SK-N-SH (cell line): ENCODE results near the gene IRF2BP1.

Experiments used
- CTCF ChIP-seq: fragments of 200-600 bp; sonication (generic); IDR thresholded peaks from 2 replicates; pipeline ENCODE4 v1.6.1; 2017; ENCODE audit warnings: antibody characterized with exemption, mild to moderate bottlenecking, moderate library complexity
- EZH2phosphoT487 ChIP-seq: fragments of 200-600 bp; sonication (generic); IDR thresholded peaks from 2 replicates; pipeline ENCODE4 v1.6.1; 2017; ENCODE audit warnings: low read depth, mixed run types, mild to moderate bottlenecking, antibody characterized with exemption, moderate library complexity, borderline replicate concordance
- FOXM1 ChIP-seq: IDR thresholded peaks from 2 replicates; pipeline ENCODE4 v1.4.0; 2012; ENCODE audit warnings: low read depth, mild to moderate bottlenecking
- GATA2 ChIP-seq: sonication (generic); formaldehyde crosslinking; IDR thresholded peaks from 2 replicates; pipeline ENCODE4 v1.5.0; 2020; ENCODE audit warnings: mild to moderate bottlenecking, missing genetic modification reagents
- JUND ChIP-seq: IDR thresholded peaks from 2 replicates; pipeline ENCODE4 v1.4.0; 2012
- MAX ChIP-seq: IDR thresholded peaks from 2 replicates; pipeline ENCODE4 v1.4.0; 2012; ENCODE audit warnings: low read depth
- MXI1 ChIP-seq: IDR thresholded peaks from 2 replicates; pipeline ENCODE4 v1.6.1; 2012; ENCODE audit warnings: mild to moderate bottlenecking, low read depth, low read length, improper control_type of control experiment
- POLR2AphosphoS5 ChIP-seq: IDR thresholded peaks from 2 replicates; pipeline ENCODE4 v1.6.1; 2012; ENCODE audit warnings: low read depth, low read length
- RAD21 ChIP-seq: IDR thresholded peaks from 2 replicates; pipeline ENCODE4 v1.6.1; 2012; ENCODE audit warnings: mild to moderate bottlenecking, low read length
- TAF1 ChIP-seq: IDR thresholded peaks from 2 replicates; pipeline ENCODE4 v1.6.1; 2012; ENCODE audit warnings: low read depth, mild to moderate bottlenecking, low read length, moderate library complexity, borderline replicate concordance
- YY1 ChIP-seq: IDR thresholded peaks from 2 replicates; pipeline ENCODE4 v1.4.0; 2012; ENCODE audit warnings: low read depth, mild to moderate bottlenecking
- TF ChIP-seq, protein P1 (sequence below): IDR thresholded peaks from 2 replicates; pipeline ENCODE4; 2012
- TF ChIP-seq, protein P2 (sequence below): IDR thresholded peaks from 2 replicates; pipeline ENCODE4 v1.6.1; 2012; ENCODE audit warnings: mild to moderate bottlenecking, low read depth, low read length, moderate library complexity

DNA sequence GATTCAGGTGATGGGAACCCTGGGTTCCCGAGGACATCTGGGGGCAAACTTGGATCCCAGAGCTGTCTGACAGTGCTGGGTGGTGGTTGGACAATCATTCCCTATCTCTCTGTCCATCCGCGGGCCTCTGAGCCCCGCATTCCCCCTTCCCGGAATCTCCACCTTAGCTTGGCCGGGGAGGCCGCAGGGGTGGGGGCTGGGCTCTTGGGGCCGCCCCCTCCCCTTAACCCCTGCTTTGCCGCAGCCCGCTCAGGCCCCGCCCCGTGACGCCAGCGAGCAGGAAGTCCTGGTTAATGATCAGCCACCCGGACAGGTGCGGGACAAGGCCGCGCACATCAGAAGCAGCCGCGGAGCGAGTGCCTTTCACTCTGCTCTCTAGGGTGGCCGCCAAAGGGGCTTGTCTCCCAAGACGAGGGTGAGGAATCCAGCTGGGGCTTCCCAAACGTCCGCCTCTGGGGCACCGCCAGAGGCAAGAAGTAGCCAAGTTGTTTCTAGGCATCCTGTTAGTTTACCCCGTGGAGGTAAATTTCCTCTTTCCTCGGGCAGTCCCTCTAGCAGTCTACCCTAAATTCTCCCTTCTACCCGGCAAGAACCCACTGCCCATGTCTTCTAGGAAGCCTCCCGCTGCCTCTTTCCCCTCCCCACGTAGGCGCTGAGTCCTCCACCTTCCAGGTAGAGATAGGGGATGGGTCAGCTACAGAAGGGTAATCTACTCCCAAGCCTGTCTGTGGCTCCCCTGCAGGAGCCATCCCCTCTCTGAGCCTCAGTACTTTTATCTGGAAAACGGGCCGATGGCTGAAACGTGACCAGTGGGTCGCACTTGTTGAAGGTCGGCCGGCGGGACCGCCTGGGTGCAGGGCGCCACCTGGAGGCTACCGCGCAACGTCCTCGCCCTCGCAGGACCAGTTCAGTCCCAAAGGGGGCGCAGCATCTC, 3.0 kb downstream of the IRF2BP1 start:
- TF ChIP-seq, protein P1, sequence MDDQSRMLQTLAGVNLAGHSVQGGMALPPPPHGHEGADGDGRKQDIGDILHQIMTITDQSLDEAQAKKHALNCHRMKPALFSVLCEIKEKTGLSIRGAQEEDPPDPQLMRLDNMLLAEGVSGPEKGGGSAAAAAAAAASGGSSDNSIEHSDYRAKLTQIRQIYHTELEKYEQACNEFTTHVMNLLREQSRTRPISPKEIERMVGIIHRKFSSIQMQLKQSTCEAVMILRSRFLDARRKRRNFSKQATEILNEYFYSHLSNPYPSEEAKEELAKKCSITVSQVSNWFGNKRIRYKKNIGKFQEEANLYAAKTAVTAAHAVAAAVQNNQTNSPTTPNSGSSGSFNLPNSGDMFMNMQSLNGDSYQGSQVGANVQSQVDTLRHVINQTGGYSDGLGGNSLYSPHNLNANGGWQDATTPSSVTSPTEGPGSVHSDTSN: no peak
- peak; percentile 99 for TF ChIP-seq CTCF
- TF ChIP-seq RAD21: peak; percentile 74
- peak; percentile 11; the same call in 1 of the 2 replicates for TF ChIP-seq TAF1
- TF ChIP-seq EZH2phosphoT487: no peak
- TF ChIP-seq MXI1: peak; percentile 51; the same call in 1 of the 2 replicates
- TF ChIP-seq YY1: no peak
- TF ChIP-seq POLR2AphosphoS5: no peak
- no peak for TF ChIP-seq GATA2 (CRISPR knock-in tag)
- no peak for TF ChIP-seq FOXM1
- TF ChIP-seq JUND: no peak
- TF ChIP-seq MAX: no peak
- TF ChIP-seq, protein P2, sequence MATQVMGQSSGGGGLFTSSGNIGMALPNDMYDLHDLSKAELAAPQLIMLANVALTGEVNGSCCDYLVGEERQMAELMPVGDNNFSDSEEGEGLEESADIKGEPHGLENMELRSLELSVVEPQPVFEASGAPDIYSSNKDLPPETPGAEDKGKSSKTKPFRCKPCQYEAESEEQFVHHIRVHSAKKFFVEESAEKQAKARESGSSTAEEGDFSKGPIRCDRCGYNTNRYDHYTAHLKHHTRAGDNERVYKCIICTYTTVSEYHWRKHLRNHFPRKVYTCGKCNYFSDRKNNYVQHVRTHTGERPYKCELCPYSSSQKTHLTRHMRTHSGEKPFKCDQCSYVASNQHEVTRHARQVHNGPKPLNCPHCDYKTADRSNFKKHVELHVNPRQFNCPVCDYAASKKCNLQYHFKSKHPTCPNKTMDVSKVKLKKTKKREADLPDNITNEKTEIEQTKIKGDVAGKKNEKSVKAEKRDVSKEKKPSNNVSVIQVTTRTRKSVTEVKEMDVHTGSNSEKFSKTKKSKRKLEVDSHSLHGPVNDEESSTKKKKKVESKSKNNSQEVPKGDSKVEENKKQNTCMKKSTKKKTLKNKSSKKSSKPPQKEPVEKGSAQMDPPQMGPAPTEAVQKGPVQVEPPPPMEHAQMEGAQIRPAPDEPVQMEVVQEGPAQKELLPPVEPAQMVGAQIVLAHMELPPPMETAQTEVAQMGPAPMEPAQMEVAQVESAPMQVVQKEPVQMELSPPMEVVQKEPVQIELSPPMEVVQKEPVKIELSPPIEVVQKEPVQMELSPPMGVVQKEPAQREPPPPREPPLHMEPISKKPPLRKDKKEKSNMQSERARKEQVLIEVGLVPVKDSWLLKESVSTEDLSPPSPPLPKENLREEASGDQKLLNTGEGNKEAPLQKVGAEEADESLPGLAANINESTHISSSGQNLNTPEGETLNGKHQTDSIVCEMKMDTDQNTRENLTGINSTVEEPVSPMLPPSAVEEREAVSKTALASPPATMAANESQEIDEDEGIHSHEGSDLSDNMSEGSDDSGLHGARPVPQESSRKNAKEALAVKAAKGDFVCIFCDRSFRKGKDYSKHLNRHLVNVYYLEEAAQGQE: peak; percentile 33; the same call in 1 of the 2 replicates
